PC-3 (cell line): ENCODE results near the gene TP53I3.

ENCODE experiments used
- CTCF ChIP-seq: fragments of 300-600 bp; sonication (generic); conservative IDR thresholded peaks from 2 replicates; pipeline ENCODE4 v1.5.1; 2017; ENCODE audit warnings: antibody characterized with exemption, low read depth, mild to moderate bottlenecking, low read length
- EZH2phosphoT487 ChIP-seq: fragments of 300-600 bp; sonication (generic); IDR thresholded peaks from 2 replicates; pipeline ENCODE4 v1.6.1; 2018; ENCODE audit warnings: mild to moderate bottlenecking, antibody characterized with exemption, low read length, borderline replicate concordance

GRCh38 chr2:24083567-24084385 is 858 bp downstream of the TP53I3 start:
- TF ChIP-seq EZH2phosphoT487 (no peak), CTCF (no peak)
